HG02588 (cell line): Measurements from ENCODE around the gene GADD45GIP1.

Experiments used
- ATAC-seq: cut with Tn5 transposase; IDR thresholded peaks from one replicate; pipeline ENCODE4 v1.9.1; 2021; ENCODE audit warnings: mild to moderate bottlenecking, moderate library complexity; ENCODE audit not compliant: unreplicated experiment

The GADD45GIP1 gene

GRCh38 chr19:12956446-12957388 is at the start of gene GADD45GIP1:
Gene GADD45GIP1 (minus strand): TSS chr19:12957223. CDS start chr19:12957212, 11 bp downstream.
- peak; percentile 69 for ATAC-seq

DNA sequence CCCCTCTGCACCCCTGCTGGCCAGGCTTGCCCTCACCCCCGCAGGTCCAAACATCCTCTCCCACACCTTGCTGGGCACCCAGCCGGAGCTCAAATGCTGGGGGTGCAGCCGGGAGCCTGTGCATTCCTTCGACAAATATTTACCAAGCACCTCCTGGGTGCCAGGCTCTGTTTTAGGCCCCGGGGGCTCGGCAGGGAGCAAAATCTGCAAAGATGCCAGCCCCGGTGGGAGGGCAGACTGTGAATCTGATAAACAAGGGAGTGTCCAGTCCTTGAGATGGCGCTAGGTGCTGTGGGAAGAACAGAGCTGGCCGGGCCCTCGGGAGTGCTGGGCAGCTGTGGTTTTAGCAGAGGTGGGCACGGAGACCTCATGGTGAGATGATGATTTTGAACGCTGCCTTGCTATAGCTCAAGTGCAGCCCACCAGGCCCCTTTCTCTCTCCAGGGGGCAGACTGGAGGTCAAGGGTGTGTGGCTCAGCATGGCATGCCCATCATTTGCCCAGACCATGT is 48.9 kb upstream of the GADD45GIP1 start:
- no peak for ATAC-seq

- ATAC-seq: no peak
Observed at GRCh38 chr19:13005253-13005652, 48.2 kb upstream of the GADD45GIP1 start.

DNA sequence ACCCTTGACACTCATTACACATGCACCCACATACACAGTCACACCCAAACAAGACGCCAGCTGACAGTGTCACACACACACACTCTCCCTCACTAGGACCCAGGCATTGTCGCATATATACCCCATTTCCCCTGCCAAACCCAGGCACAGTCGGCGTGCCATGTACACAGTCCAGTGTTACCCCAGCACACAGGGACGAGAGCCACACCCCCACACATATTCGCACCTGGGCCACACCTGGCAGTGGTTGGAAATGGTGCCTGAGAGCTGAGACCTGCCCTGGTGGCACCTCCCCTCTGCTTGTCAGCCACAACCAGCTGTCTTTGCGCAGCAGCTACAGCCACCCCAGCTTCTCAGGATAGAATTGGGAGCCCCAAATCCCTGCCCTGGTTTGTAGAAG is 47.2 kb upstream of the GADD45GIP1 start:
- no peak for ATAC-seq

DNA sequence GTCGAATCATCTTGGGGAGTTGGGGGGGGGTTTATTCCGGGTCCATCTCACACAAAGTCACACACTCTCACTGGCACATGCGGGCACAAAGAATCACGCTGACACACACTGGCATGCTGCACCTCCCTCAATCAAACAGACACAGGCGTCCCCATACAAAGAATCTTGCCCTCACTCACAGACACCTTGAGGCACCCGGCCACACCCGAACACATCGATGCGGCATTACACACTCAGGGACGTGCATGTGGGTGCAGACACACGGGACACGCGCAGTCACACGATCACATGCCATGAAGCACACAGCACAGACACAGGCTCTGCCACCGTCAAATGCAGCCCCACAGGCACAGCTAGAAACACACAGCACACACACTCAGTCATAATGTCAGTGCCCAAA is 46.1 kb upstream of the GADD45GIP1 start:
- ATAC-seq: no peak

GRCh38 chr19:13002166-13002898 is 45.3 kb upstream of the GADD45GIP1 start:
- ATAC-seq: no peak

DNA sequence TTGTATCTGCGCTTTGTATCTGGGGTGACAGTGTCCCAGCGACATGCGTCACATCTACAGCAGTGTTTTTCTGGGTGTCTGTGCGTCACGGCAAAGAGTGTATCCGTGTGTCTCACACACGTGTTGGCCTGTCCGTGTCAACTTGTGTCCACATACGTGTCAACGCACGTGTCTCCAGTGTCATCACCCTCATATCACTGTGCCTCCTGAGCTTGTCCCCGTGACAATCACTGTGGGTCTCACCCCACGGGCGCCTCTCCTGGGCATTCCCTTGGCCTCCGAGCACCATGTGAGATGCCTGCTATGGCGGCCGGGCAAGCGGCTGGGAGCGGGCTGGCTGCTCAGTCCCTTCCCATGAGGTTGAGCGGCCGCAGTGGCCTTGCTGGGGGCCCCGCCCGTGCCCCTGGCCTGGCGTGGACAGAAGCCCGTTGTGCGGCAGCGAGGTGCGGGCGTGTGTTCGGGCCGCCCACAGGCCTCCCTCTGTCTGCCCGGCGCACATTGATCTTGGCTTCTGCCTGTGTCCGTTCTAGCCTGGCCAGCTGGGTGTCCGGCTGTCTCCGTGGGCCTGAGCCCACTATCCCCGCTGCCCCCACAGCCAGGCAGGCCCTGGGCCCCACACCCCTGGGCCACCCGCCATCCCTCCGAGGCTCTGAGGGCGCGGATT is 44.6 kb upstream of the GADD45GIP1 start:
- no peak for ATAC-seq

DNA sequence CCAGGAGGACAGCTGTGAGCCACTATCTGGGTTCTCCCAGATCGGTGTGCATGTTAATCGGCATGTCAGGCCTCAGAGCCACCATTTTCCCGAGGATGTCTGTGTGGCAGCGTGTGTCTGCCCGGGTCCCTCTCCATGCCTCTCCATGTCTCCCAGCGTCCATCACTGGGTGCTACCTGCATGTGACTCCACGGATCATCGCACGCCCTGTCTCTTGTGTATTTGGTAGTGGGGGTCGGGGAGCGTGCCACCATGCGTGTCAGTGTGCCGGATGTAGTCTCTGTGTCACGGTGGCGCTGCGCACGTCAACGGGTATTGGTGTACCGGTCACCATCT is 44.1 kb upstream of the GADD45GIP1 start:
- ATAC-seq: no peak

GRCh38 chr19:12997967-12998940 is 41.2 kb upstream of the GADD45GIP1 start:
- ATAC-seq: no peak

GRCh38 chr19:12997179-12997966 is 40.4 kb upstream of the GADD45GIP1 start:
- ATAC-seq: no peak

- ATAC-seq: no peak
Observed at GRCh38 chr19:12996406-12997094, 39.5 kb upstream of the GADD45GIP1 start.

DNA sequence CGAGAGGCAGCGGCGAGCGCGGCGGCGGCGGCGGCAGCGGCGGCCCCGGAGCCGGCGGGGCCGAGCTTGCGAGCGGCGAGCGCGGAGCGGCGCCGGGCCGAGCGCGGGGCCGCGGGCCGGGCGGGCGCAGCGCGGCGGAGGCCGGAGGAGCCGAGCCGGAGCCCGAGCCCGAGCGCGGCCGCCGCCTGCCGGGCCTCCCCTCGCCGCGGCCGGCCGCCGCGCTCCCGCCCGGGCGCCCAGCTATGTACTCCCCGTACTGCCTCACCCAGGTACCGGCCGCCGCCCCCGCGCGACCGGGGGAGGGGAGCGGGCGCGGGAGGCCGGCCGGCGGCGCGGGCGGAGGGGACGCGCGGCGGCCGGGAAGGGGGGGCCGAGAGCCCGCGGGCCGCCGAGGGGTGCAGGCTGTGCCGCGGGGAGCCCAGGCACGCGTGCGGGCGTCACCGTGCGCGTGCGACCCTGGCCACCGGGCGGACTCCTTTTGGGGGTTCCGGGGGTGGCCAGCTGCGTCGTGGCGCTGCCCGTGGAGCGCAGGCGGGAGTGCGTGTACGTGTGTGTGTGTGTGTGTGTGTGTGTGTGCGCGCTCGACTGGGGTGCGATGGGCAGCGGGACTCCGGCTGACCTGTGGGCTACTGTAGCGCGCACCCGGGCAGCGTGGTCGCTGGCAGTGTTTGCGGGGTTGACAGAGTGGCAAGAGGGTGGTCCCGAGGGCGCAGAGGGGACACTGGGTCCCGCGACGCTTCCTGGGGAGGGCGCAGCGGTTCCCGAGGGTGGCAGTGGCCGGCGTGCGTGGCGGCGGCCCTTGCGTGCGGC is 38.8 kb upstream of the GADD45GIP1 start:
- no peak for ATAC-seq

DNA sequence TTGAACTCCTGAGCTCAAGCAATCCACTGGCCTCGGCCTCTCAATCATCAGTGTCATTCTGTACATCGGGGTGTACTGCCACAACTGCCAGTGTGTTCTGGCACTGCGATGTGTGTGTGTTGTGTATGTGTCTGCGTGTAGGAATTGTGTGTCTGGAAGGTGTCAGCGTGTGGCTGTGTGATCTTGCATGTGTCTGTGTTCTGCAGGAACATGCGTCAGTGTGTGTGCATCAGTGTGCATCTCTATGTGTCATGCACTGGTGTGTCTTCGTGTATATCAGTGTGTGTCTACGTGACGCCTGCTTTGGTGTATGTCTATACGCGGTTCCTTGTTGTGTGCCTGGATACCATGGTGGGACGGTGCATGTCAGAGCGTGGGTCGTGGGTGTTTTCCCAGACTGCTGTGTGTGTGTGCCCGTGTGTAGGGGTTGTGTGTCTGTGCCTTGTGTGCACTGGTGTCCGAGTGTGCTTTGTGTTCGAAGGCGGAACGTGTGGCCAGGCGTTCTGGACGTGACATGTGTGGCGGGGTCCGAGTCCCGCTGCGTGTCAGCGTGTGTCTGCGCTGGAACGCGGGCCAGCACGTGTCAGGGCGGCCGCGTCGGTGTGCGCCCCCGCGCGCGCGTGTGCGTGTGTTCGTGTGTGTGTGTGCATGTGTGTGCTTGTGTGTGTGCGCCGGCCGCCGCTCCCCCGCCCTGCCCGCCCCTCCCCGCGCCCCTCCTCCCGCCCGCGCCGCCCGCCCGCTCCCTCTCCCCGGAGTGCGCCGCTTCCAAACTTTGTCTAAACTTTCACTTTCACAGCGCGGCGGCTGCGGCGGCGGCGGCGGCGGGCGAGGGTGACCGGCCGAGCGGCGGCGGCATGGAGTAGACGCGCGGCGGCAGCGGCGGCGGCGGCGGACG is 37.9 kb upstream of the GADD45GIP1 start, which contains the start of gene NFIX:
Gene NFIX, plus strand, starts transcription at position 775 of the 895 bp plus-strand sequence. CDS start 363 bp downstream, outside the sequence.
- ATAC-seq: no peak

GRCh38 chr19:12993562-12993961 is 36.5 kb upstream of the GADD45GIP1 start:
- ATAC-seq: no peak

DNA sequence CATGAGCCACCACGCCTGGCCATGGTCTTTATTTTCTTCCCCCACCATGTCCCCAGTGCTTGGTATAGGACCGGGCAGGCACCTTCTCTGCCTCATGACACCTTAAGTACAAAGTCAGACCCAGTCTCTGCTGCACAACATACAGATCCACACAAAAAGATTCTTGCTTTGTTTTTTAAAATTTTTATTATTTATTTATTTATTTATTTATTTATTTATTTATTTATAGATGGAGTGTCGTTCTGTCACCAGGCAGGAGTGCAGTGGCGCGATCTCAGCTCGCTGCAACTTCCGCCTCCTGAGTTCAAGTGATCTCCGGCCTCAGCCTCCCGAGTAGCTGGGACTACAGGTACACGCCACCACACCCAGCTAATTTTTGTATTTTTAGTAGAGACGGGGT is 35.7 kb upstream of the GADD45GIP1 start:
- no peak for ATAC-seq

DNA sequence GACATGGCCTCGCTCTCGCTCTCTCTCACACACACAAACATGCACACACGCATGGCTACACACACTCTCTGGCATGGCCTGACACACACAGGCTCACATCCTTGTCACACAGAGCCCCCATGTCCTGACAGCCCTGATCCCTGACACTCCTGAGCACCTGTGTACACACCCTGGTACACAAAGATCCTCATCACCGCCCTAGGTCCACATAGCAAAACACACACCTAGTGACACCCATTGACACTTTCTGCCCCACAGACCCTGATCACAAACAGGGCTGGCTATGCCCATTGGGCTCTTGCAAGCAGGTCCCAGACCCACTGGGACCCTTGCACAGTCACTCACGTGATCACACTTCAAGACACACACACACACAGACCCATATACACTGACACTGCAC is 34.3 kb upstream of the GADD45GIP1 start:
- ATAC-seq: no peak

GRCh38 chr19:12990853-12991252 is 33.8 kb upstream of the GADD45GIP1 start:
- no peak for ATAC-seq
